ENCODE results near the gene CUZD1.

CUZD1 gene

GRCh38 chr10:122814493-122814892 lies 31.2 kb downstream of the CUZD1 start:
- H3K27me3 ChIP-seq (ENCODE audit: control insufficient read depth, insufficient read depth, low read length) = no peaks in the 10 kb centered on the region
- H3K4me3 ChIP-seq (ENCODE audit: low read depth, low read length) = no peak overlapping the region
- no peaks in the 10 kb centered on the region for H3K36me3 ChIP-seq (ENCODE audit: control insufficient read depth, insufficient read depth, low read length)
- H3K9me3 ChIP-seq (ENCODE audit: control insufficient read depth, insufficient read depth, low read depth, low read length) = no peaks in the 10 kb centered on the region
- no peak overlapping the region for H3K27ac ChIP-seq (ENCODE audit: low read depth, low read length)
- H3K4me1 ChIP-seq (ENCODE audit: control insufficient read depth, insufficient read depth, low read length) = no peaks in the 10 kb centered on the region
- H3K9ac ChIP-seq (ENCODE audit: low read length) = no peak overlapping the region

- H3K9me3 ChIP-seq (ENCODE audit: control insufficient read depth, insufficient read depth, low read depth, low read length) = no peaks in the 10 kb centered on the region
- no peak overlapping the region for H3K4me3 ChIP-seq (ENCODE audit: low read depth, low read length)
- no peak overlapping the region for H3K27ac ChIP-seq (ENCODE audit: low read depth, low read length)
- H3K36me3 ChIP-seq (ENCODE audit: control insufficient read depth, insufficient read depth, low read length) = no peaks in the 10 kb centered on the region
- H3K27me3 ChIP-seq (ENCODE audit: control insufficient read depth, insufficient read depth, low read length) = no peaks in the 10 kb centered on the region
- H3K4me1 ChIP-seq (ENCODE audit: control insufficient read depth, insufficient read depth, low read length) = no peaks in the 10 kb centered on the region
- no peak overlapping the region for H3K9ac ChIP-seq (ENCODE audit: low read length)
Measured at GRCh38 chr10:122812751-122813150, 32.9 kb downstream of the CUZD1 start.

GRCh38 chr10:122802282-122802681 lies 43.4 kb downstream of the CUZD1 start:
- H3K27ac ChIP-seq (ENCODE audit: low read depth, low read length) = no peak overlapping the region
- no peaks in the 10 kb centered on the region for H3K4me1 ChIP-seq (ENCODE audit: control insufficient read depth, insufficient read depth, low read length)
- H3K36me3 ChIP-seq (ENCODE audit: control insufficient read depth, insufficient read depth, low read length) = no peaks in the 10 kb centered on the region

GRCh38 chr10:122798704-122799231 lies 46.9 kb downstream of the CUZD1 start:
- Histone ChIP-seq H3K4me1 (ENCODE audit: control insufficient read depth, insufficient read depth, low read length) (no peaks in the 10 kb centered on the region), H3K9me3 (ENCODE audit: control insufficient read depth, insufficient read depth, low read depth, low read length) (no peaks in the 10 kb centered on the region), H3K27me3 (ENCODE audit: control insufficient read depth, insufficient read depth, low read length) (0 out of 2 replicates have a peak, but pooled peaks cover 2% of the 10 kb centered on the region), H3K4me3 (ENCODE audit: low read depth, low read length) (no peak overlapping the region), H3K9ac (ENCODE audit: low read length) (no peak overlapping the region), H3K27ac (ENCODE audit: low read depth, low read length) (no peak overlapping the region), H3K36me3 (ENCODE audit: control insufficient read depth, insufficient read depth, low read length) (no peaks in the 10 kb centered on the region)

More at GRCh38 chr10:122802282-122802681, 43.4 kb downstream of the CUZD1 start:
- H3K4me3 ChIP-seq (ENCODE audit: low read depth, low read length) = no peak overlapping the region
- no peaks in the 10 kb centered on the region for H3K9me3 ChIP-seq (ENCODE audit: control insufficient read depth, insufficient read depth, low read depth, low read length)
- H3K27me3 ChIP-seq (ENCODE audit: control insufficient read depth, insufficient read depth, low read length) = no peaks in the 10 kb centered on the region
- no peak overlapping the region for H3K9ac ChIP-seq (ENCODE audit: low read length)

- 0 out of 2 replicates have a peak, but pooled peaks cover 2% of the 10 kb centered on the region for H3K27me3 ChIP-seq (ENCODE audit: control insufficient read depth, insufficient read depth, low read length)
- no peak overlapping the region for H3K4me3 ChIP-seq (ENCODE audit: low read depth, low read length)
- H3K4me1 ChIP-seq (ENCODE audit: control insufficient read depth, insufficient read depth, low read length) = no peaks in the 10 kb centered on the region
- H3K9ac ChIP-seq (ENCODE audit: low read length) = no peak overlapping the region
- H3K9me3 ChIP-seq (ENCODE audit: control insufficient read depth, insufficient read depth, low read depth, low read length) = no peaks in the 10 kb centered on the region
- H3K36me3 ChIP-seq (ENCODE audit: control insufficient read depth, insufficient read depth, low read length) = no peaks in the 10 kb centered on the region
- H3K27ac ChIP-seq (ENCODE audit: low read depth, low read length) = no peak overlapping the region
Measured at GRCh38 chr10:122796796-122797195, 48.9 kb downstream of the CUZD1 start.

- Histone ChIP-seq H3K9me3 (ENCODE audit: control insufficient read depth, insufficient read depth, low read depth, low read length) (no peaks in the 10 kb centered on the region), H3K36me3 (ENCODE audit: control insufficient read depth, insufficient read depth, low read length) (no peaks in the 10 kb centered on the region), H3K27me3 (ENCODE audit: control insufficient read depth, insufficient read depth, low read length) (0 out of 2 replicates have a peak, but pooled peaks cover 2% of the 10 kb centered on the region), H3K4me1 (ENCODE audit: control insufficient read depth, insufficient read depth, low read length) (no peaks in the 10 kb centered on the region), H3K9ac (ENCODE audit: low read length) (no peak overlapping the region), H3K27ac (ENCODE audit: low read depth, low read length) (no peak overlapping the region), H3K4me3 (ENCODE audit: low read depth, low read length) (no peak overlapping the region)
Measured at GRCh38 chr10:122795924-122796323, 49.7 kb downstream of the CUZD1 start.

- Histone ChIP-seq H3K9me3 (ENCODE audit: control insufficient read depth, insufficient read depth, low read depth, low read length) (no peaks in the 10 kb centered on the region), H3K4me1 (ENCODE audit: control insufficient read depth, insufficient read depth, low read length) (no peaks in the 10 kb centered on the region), H3K27ac (ENCODE audit: low read depth, low read length) (no peak overlapping the region), H3K27me3 (ENCODE audit: control insufficient read depth, insufficient read depth, low read length) (no peaks in the 10 kb centered on the region), H3K9ac (ENCODE audit: low read length) (no peak overlapping the region), H3K36me3 (ENCODE audit: control insufficient read depth, insufficient read depth, low read length) (no peaks in the 10 kb centered on the region), H3K4me3 (ENCODE audit: low read depth, low read length) (no peak overlapping the region)
Measured at GRCh38 chr10:122786269-122786668, 59.4 kb downstream of the CUZD1 start.

GRCh38 chr10:122782911-122783310 lies 62.7 kb downstream of the CUZD1 start:
- H3K9me3 ChIP-seq (ENCODE audit: control insufficient read depth, insufficient read depth, low read depth, low read length) = no peaks in the 10 kb centered on the region
- peaks cover 7% of the 10 kb centered on the region for H3K4me1 ChIP-seq (ENCODE audit: control insufficient read depth, insufficient read depth, low read length)
- no peak overlapping the region for H3K4me3 ChIP-seq (ENCODE audit: low read depth, low read length)
- no peaks in the 10 kb centered on the region for H3K27me3 ChIP-seq (ENCODE audit: control insufficient read depth, insufficient read depth, low read length)
- no peak overlapping the region for H3K27ac ChIP-seq (ENCODE audit: low read depth, low read length)
- no peak overlapping the region for H3K9ac ChIP-seq (ENCODE audit: low read length)
- H3K36me3 ChIP-seq (ENCODE audit: control insufficient read depth, insufficient read depth, low read length) = no peaks in the 10 kb centered on the region
